Stimulated activated CD8-positive, alpha-beta memory T cell treated with anti-CD3 and anti-CD28 coated beads, Interleukin-15, amount 100 ng/mL, for 48 hours (primary cell): ENCODE results near the gene LGALS12.
"Not testable (repeated sequence)": the region's sequence is repeated elsewhere in the genome, so short reads cannot be mapped to it uniquely, and the experiment has no call there.

Source experiments
- DNase-seq, 2 donors: peaks; one replicate each; pipeline ENCODE4 v3.0.0-alpha.2; 2020; ENCODE audit warnings: low read depth in 2 of 2

LGALS12 gene

DNA sequence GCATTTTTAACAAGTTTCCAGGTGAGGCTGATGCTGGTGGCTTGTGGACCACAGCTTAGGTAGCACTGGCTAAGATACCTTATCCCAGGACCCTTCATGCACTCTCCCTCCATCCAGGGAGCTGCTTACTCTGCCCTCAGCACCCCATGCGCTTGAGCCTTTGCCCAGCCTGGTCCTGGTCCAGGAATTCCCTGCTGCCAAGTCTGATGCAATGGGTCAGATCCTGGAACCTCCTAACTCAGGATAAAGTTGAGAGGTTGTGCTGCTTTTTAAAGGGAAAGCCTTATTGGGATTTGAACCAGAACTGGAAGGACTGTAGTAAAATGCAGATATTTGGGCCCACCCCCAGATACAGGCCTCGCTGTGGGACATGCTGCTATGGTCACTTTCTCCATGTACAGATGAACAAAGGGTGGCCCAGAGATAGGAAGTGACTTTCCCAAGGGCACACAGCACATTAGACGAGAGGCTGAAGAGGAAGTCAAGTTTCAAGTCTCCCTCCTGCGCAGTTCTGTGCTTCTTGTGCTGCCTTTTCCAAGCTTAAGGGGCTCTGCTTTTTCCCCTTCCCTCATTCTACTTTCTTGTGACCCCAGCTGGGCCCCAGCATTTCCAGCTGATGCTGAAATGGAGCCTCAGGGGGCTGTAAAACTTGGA, 824 bp upstream of the LGALS12 start:
- no peak for DNase-seq

GRCh38 chr11:63506876-63507275, 992 bp downstream of the LGALS12 start:
- no peak for DNase-seq

DNA sequence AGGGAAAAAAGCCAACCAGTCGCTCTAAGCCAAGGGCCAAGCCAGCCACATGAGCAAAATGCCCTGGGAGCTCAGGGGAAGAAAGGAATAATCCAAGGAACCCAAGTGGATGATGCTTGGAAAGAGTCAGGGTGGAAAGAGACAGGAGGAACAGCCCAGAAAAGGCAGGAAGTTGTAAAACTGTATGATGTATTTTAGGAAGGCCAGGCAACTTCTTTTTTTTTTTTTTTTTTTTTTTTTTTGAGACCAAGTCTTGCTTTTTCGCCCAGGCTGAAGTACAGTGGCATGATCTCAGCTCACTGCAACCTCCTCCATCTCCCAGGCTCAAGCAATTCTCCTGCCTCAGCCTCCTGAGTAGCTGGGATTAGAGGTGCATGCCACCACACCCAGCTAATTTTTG, 1.6 kb downstream of the LGALS12 start:
- no peak for DNase-seq

GRCh38 chr11:63508009-63508408, 2.1 kb downstream of the LGALS12 start:
- no peak for DNase-seq

DNA sequence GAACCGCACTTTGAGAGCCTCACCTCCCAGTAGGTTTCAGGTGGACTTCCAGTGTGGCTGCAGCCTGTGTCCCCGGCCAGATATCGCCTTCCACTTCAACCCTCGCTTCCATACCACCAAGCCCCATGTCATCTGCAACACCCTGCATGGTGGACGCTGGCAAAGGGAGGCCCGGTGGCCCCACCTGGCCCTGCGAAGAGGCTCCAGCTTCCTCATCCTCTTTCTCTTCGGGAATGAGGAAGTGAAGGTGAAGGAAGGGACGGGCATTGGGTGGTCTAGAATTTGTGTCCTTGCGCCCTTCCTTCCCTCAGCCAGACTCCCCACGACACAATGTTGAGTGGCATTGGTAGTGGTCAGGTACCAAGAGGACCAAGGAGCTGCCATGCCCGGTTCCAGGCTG, 2.9 kb downstream of the LGALS12 start:
- no peak for DNase-seq

DNA sequence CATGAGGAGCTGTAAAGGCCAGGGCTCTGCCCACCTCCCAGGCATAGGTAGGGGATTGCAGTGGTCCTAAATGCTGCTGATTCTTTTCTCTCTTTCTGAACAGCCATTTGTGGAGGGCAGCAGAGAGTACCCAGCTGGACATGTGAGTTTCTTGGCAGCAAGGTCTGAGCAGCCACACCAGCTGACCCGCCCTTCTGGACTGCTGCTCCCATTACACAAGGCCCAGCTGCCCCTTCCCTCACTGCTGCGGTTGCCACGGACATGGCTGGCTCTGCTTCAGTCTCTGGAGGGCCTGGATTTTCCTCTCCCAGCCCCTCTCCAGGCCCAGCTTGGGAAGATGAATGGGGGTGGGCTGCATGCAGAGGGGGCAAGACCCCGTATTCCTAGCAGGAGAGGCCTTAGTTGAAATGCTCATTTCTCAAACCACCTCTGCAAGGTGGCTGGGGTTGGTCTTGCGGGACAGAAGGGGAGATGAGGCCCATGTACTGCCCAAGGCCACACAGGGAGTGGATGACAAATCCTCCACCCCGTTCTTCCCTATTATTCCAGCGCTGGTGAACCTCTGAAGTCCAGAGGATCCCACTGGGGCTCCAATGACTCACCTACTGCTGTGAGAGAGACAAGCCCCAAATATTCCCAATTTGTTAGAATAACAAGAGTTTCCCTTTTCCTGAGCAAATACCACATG, 4.6 kb downstream of the LGALS12 start:
- no peak for DNase-seq

- no peak for DNase-seq
Measured at GRCh38 chr11:63511048-63511748, 5.3 kb downstream of the LGALS12 start.

DNA sequence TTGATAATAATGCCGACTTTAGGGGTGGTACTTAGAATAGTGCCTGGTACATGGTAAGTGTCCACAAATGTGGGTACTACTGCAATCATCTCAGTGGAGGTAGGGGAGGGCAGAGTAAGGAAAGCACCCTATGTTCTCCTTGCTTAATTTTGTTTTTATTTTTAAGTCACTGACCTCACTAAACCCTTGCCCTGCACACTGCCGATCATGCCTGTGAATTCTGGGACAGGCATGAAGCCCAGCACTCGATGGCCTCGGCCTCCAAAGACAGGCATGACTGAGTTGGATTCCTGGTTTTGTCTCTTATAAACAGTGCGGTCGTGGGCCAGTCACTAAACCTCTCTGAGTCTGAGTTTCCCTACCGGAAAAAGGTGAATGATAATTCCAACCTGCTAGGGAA, 6.9 kb downstream of the LGALS12 start:
- no peak for DNase-seq

GRCh38 chr11:63516109-63516508, 10.2 kb downstream of the LGALS12 start:
- DNase-seq: no peak

- DNase-seq: no peak
Measured at GRCh38 chr11:63517156-63517555, 11.3 kb downstream of the LGALS12 start.

DNA sequence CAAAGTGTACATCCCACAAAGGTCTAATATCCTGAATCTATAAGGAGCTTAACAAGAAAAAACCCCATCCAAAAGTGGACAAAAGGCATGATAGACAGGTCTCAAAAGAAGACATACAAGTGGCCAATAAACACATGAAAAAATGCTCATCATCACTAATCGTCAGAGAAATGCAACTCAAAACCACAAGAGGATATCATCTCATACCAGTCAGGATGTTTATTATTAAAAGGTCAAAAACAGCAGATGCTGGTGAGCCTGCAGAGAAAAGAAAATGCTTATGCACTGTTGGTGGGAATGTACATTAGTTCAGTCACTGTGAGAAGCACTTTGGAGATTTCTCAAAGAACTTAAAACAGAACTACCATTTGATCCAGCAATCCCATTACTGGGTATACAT, 12.7 kb downstream of the LGALS12 start:
- no peak for DNase-seq

GRCh38 chr11:63520606-63521170, 14.8 kb downstream of the LGALS12 start:
- DNase-seq: no peak

- DNase-seq: no peak
Measured at GRCh38 chr11:63521896-63522295, 16.0 kb downstream of the LGALS12 start.

- no peak for DNase-seq
Measured at GRCh38 chr11:63523151-63523550, 17.3 kb downstream of the LGALS12 start.

- DNase-seq: no peak
Measured at GRCh38 chr11:63527667-63528066, 21.8 kb downstream of the LGALS12 start.

GRCh38 chr11:63528156-63528555, 22.3 kb downstream of the LGALS12 start:
- DNase-seq: not testable (repeated sequence)

DNA sequence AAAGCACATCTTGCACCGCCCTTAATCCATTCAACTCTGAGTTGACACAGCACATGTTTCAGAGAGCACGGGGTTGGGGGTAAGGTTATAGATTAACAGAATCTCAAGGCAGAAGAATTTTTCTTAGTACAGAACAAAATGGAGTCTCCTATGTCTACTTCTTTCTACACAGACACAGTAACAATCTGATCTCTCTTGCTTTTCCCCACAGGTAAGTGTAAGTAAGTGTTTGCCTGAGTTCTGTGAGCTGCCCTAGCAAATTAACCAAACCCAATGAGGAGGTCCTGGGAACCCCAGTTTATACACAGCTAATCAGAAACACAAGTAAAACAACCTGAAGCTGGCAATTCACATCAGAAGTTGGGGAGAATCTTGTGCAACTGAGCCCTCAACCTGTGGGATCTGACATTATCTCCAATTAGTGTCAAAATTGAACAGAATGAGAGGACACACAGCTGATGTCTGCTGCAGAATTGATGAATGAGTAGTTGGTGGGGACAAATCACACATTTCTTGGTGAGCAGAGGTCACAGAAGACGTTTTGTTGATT, 22.9 kb downstream of the LGALS12 start:
- not testable (repeated sequence) for DNase-seq

DNA sequence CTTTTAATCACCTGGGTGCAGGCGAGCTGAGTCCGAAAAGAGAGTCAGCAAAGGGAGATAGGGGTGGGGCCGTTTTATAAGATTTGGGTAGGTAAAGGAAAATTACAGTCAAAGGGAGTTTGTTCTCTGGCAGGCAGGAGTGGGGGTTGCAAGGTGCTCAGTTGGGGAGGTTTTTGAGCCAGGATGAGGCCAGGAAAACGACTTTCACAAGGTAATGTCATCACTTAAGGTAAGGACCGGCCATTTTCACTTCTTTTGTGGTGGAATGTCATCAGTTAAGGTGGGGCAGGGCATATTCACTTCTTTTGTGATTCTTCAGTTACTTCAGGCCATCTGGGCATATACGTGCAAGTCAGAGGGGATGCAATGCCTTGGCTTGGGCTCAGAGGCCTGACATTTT, 23.5 kb downstream of the LGALS12 start:
- not testable (repeated sequence) for DNase-seq

GRCh38 chr11:63530021-63530420, 24.1 kb downstream of the LGALS12 start:
- DNase-seq: no peak

DNA sequence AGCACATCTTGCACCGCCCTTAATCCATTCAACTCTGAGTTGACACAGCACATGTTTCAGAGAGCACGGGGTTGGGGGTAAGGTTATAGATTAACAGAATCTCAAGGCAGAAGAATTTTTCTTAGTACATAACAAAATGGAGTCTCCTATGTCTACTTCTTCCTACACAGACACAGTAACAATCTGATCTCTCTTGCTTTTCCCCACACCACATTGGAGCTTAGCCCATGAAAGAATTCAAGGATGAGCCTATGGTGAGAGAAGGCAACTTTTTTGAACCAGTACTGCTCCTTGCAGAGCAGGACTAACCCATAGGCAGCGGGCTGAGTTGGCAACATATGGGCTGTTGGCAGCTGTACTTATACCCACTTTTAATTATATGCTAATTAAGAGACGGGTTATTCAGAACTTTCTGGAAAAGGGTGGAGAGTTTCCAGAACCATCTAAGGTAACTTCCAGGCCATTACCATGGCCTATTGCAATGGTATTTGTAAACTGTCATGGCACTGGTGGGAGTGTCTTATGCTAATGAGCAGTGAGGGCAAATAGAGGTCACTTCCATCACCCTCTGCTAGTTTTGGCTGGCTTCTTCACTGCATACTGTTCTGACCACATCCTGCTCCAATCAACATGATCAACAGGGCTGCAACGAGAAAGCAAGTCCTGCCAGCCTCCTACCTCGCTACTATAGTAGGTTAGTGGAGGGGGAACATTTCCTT, 25.3 kb downstream of the LGALS12 start:
- DNase-seq: not testable (repeated sequence)

DNA sequence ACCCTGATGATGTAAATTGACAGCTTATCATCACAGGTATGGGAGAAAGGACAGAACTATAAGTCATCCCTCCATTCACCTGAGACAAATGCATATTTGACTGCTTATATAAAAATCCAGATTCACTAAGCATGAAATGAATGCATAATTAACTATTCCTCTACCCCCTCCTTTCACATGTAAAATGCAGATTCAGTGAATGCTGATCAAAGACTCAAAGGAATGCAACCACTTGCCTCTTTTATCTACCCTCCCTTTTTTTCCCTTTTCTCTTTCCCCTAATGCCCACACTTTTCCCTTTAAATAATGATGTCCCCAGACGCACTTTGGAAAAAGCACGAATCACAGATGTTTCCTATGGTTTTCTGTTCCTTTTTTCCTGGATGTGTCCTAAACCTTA, 26.2 kb downstream of the LGALS12 start:
- no peak for DNase-seq
